DOHH2 (cell line): ENCODE results near the gene PPA1.

Experiments
- CTCF ChIP-seq: fragments of 200-600 bp; sonication (generic); IDR thresholded peaks from one replicate; pipeline ENCODE4 v1.5.1; 2014; ENCODE audit warnings: antibody characterized with exemption, mild to moderate bottlenecking, low read depth, low read length; ENCODE audit not compliant: poor library complexity, severe bottlenecking
- EZH2phosphoT487 ChIP-seq: fragments of 200-600 bp; sonication (generic); IDR thresholded peaks from 2 replicates; pipeline ENCODE4 v1.6.1; 2017; ENCODE audit warnings: borderline replicate concordance, mild to moderate bottlenecking, antibody characterized with exemption, low read length, moderate library complexity, mixed read lengths

- TF ChIP-seq CTCF (no peak), EZH2phosphoT487 (no peak)
Measured at GRCh38 chr10:70281609-70282008, 48.4 kb upstream of the PPA1 start.
